K562 (cell line): ENCODE results near the gene KCNJ14. TPM values are rescaled to one million over a fixed set of nuclear protein-coding genes. Genes with fewer than 3 reads are reported as not detected.

Experiments used
- NFYB ChIP-seq: IDR thresholded peaks from 2 replicates; pipeline ENCODE4 v1.6.1; 2011; ENCODE audit warnings: mild to moderate bottlenecking, moderate library complexity; ENCODE audit not compliant: insufficient read length; ENCODE audit errors: extremely low read depth
- PTTG1 ChIP-seq: fragments of 450-650 bp; IDR thresholded peaks from 2 replicates; pipeline ENCODE4 v1.6.1; 2016; ENCODE audit warnings: low read depth, mild to moderate bottlenecking, missing genetic modification characterization, missing compliant biosample characterization
- ZZZ3 ChIP-seq: fragments of 450-650 bp; IDR thresholded peaks from 2 replicates; pipeline ENCODE4 v1.6.1; 2016; ENCODE audit warnings: antibody characterized with exemption, mild to moderate bottlenecking, moderate library complexity
- polyA plus RNA-seq, 8 experiments: library from polyadenylated mRNA; depleted of rRNA in 4 of 8; stranded (reverse) in 5 of 8; unstranded in 3 of 8; fragments of >200 nt; fragmentation: Nextera tagmentation in 2 of 8; fragmentation: Illumina TruSeq in 1 of 8; extraction: Ambion mirVana in 2 of 8; extraction: Trizol in 1 of 8; gene quantifications; 2 replicates each; pipeline versions ENCODE4 v1.2.1 to v1.2.3, GENCODE V29; 2011 to 2014; ENCODE audit warnings: inconsistent platforms in 1 of 8, missing spikeins in 1 of 8
- total RNA-seq, 7 experiments: library from RNA; depleted of rRNA in 6 of 7; stranded (reverse); fragments of >200 nt in 6 of 7; fragmentation: Illumina TruSeq in 2 of 7; extraction: Trizol in 2 of 7; gene quantifications; 2 replicates each; pipeline versions ENCODE4 v1.2.1 to v1.2.3, GENCODE V29; 2011 to 2021; ENCODE audit warnings: low replicate concordance in 1 of 7
- TF ChIP-seq, protein P1 (sequence below): fragments of 250-450 bp; sonication (Bioruptor Pico); IDR thresholded peaks from 2 replicates; pipeline ENCODE4 v1.8.0; 2022; ENCODE audit warnings: inconsistent platforms, mild to moderate bottlenecking, moderate library complexity, borderline replicate concordance

The KCNJ14 gene
- total and polyA plus RNA-seq, 9 of the 15 experiments (the other 6 are each of a cell fraction or from before 2014, with no cell fraction given) = 0.15 to 1.6 (median 0.49) TPM

DNA sequence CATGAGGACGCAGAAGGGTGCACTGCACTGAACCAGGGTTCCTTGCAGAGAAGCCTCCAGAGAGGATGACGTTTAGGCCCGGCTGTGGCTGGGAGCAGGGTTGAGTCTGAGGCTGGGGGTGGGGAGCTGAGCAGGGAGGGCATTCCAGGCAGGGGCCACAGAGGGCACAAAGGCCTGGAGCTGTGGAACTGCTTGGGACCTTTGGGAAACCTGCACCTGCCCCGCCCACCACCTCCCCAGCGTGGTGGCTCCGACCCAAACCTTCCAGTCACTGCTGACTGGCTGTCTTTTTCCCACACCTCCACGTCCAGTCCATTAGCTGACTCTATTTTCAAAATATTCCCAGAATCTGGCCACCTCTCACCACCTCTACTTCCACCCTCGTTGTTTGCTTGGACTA, 61.2 kb downstream of the KCNJ14 start (continued):
- TF ChIP-seq, protein P1, sequence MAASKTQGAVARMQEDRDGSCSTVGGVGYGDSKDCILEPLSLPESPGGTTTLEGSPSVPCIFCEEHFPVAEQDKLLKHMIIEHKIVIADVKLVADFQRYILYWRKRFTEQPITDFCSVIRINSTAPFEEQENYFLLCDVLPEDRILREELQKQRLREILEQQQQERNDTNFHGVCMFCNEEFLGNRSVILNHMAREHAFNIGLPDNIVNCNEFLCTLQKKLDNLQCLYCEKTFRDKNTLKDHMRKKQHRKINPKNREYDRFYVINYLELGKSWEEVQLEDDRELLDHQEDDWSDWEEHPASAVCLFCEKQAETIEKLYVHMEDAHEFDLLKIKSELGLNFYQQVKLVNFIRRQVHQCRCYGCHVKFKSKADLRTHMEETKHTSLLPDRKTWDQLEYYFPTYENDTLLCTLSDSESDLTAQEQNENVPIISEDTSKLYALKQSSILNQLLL (CRISPR knock-in tag) = no peak
- TF ChIP-seq NFYB = no peak
- TF ChIP-seq ZZZ3 = no peak
- TF ChIP-seq PTTG1 = no peak

Other genes starting within 250 kb of the KCNJ14 start
Only the 7 nearest of the 19 such genes appear.
- gene TMEM143, start 91.6 kb upstream of the KCNJ14 start, total RNA-seq (2014; rRNA removed) = 2.3 and 5.1 TPM in 2 replicates
- 0.96 and 1.9 TPM in 2 replicates for gene TMEM143, start 91.6 kb upstream of the KCNJ14 start, total RNA-seq (2014; rRNA removed; fragmentation: Illumina TruSeq; extraction: Trizol)
- 2.5 and 4.3 TPM in 2 replicates for gene TMEM143, start 91.6 kb upstream of the KCNJ14 start, total RNA-seq (2015; rRNA removed; fragmentation: Illumina TruSeq; extraction: Trizol)
- 7.9 and 8.8 TPM in 2 replicates for gene TMEM143, start 91.6 kb upstream of the KCNJ14 start, total RNA-seq (2021)
- gene TMEM143, start 91.6 kb upstream of the KCNJ14 start, polyA plus RNA-seq (2011; rRNA removed) = 6.6 and 12.4 TPM in 2 replicates
- gene TMEM143, start 91.6 kb upstream of the KCNJ14 start, polyA plus RNA-seq (2014; fragmentation: Illumina TruSeq; extraction: Trizol) = 4.7 and 5.0 TPM in 2 replicates
- gene TMEM143, start 91.6 kb upstream of the KCNJ14 start, polyA plus RNA-seq (2014; fragmentation: Nextera tagmentation; extraction: Ambion mirVana) = under 1 TPM; 0.66 to 0.67 TPM
- 7.2 and 7.8 TPM in 2 replicates for gene TMEM143, start 91.6 kb upstream of the KCNJ14 start, polyA plus RNA-seq (2014; rRNA removed)
- gene SYNGR4, start 91.2 kb upstream of the KCNJ14 start, total RNA-seq (2014; rRNA removed) = not detected in 2 replicates
- not detected in 2 replicates for gene SYNGR4, start 91.2 kb upstream of the KCNJ14 start, total RNA-seq (2014; rRNA removed; fragmentation: Illumina TruSeq; extraction: Trizol)
- not detected in 2 replicates for gene SYNGR4, start 91.2 kb upstream of the KCNJ14 start, total RNA-seq (2015; rRNA removed; fragmentation: Illumina TruSeq; extraction: Trizol)
- gene SYNGR4, start 91.2 kb upstream of the KCNJ14 start, total RNA-seq (2021) = not detected in 2 replicates
- gene SYNGR4, start 91.2 kb upstream of the KCNJ14 start, polyA plus RNA-seq (2011; rRNA removed) = 0.19 TPM in 1 of 2 replicates, not detected in the other
- gene SYNGR4, start 91.2 kb upstream of the KCNJ14 start, polyA plus RNA-seq (2014; fragmentation: Illumina TruSeq; extraction: Trizol) = 0.28 TPM in 1 of 2 replicates, not detected in the other
- gene SYNGR4, start 91.2 kb upstream of the KCNJ14 start, polyA plus RNA-seq (2014; fragmentation: Nextera tagmentation; extraction: Ambion mirVana) = under 1 TPM in 1 of 2 experiments, not detected in 1; 0.14 TPM
- gene SYNGR4, start 91.2 kb upstream of the KCNJ14 start, polyA plus RNA-seq (2014; rRNA removed) = 0.07 TPM in 1 of 2 replicates, not detected in the other
- gene KDELR1, start 64.0 kb upstream of the KCNJ14 start, total RNA-seq (2014; rRNA removed) = 54.2 and 66.1 TPM in 2 replicates
- gene KDELR1, start 64.0 kb upstream of the KCNJ14 start, total RNA-seq (2014; rRNA removed; fragmentation: Illumina TruSeq; extraction: Trizol) = 49.1 and 52.5 TPM in 2 replicates
- gene KDELR1, start 64.0 kb upstream of the KCNJ14 start, total RNA-seq (2015; rRNA removed; fragmentation: Illumina TruSeq; extraction: Trizol) = 58.5 and 60.6 TPM in 2 replicates
- 133 and 138 TPM in 2 replicates for gene KDELR1, start 64.0 kb upstream of the KCNJ14 start, total RNA-seq (2021)
- gene KDELR1, start 64.0 kb upstream of the KCNJ14 start, polyA plus RNA-seq (2011; rRNA removed) = 82.9 and 185 TPM in 2 replicates
- gene KDELR1, start 64.0 kb upstream of the KCNJ14 start, polyA plus RNA-seq (2014; fragmentation: Illumina TruSeq; extraction: Trizol) = 165 and 185 TPM in 2 replicates
- gene KDELR1, start 64.0 kb upstream of the KCNJ14 start, polyA plus RNA-seq (2014; fragmentation: Nextera tagmentation; extraction: Ambion mirVana) = 10 to 100 TPM in 1 of 2 experiments, 1 to 10 TPM in 1; 6.1 to 11.1 TPM
- 75.0 and 76.4 TPM in 2 replicates for gene KDELR1, start 64.0 kb upstream of the KCNJ14 start, polyA plus RNA-seq (2014; rRNA removed)
- gene GRIN2D, start 61.9 kb upstream of the KCNJ14 start, total RNA-seq (2014; rRNA removed) = 4.7 and 5.3 TPM in 2 replicates
- 0.86 and 0.98 TPM in 2 replicates for gene GRIN2D, start 61.9 kb upstream of the KCNJ14 start, total RNA-seq (2014; rRNA removed; fragmentation: Illumina TruSeq; extraction: Trizol)
- gene GRIN2D, start 61.9 kb upstream of the KCNJ14 start, total RNA-seq (2015; rRNA removed; fragmentation: Illumina TruSeq; extraction: Trizol) = 1.8 and 2.7 TPM in 2 replicates
- 24.7 and 31.5 TPM in 2 replicates for gene GRIN2D, start 61.9 kb upstream of the KCNJ14 start, total RNA-seq (2021)
- 0.95 and 2.5 TPM in 2 replicates for gene GRIN2D, start 61.9 kb upstream of the KCNJ14 start, polyA plus RNA-seq (2011; rRNA removed)
- 7.5 and 12.0 TPM in 2 replicates for gene GRIN2D, start 61.9 kb upstream of the KCNJ14 start, polyA plus RNA-seq (2014; fragmentation: Illumina TruSeq; extraction: Trizol)
- under 1 TPM; 0.32 to 0.55 TPM for gene GRIN2D, start 61.9 kb upstream of the KCNJ14 start, polyA plus RNA-seq (2014; fragmentation: Nextera tagmentation; extraction: Ambion mirVana)
- 5.3 and 5.6 TPM in 2 replicates for gene GRIN2D, start 61.9 kb upstream of the KCNJ14 start, polyA plus RNA-seq (2014; rRNA removed)
- gene GRWD1, start 9.6 kb upstream of the KCNJ14 start, total RNA-seq (2014; rRNA removed) = 44.0 and 48.7 TPM in 2 replicates
- 20.4 and 21.2 TPM in 2 replicates for gene GRWD1, start 9.6 kb upstream of the KCNJ14 start, total RNA-seq (2014; rRNA removed; fragmentation: Illumina TruSeq; extraction: Trizol)
- 47.2 and 50.6 TPM in 2 replicates for gene GRWD1, start 9.6 kb upstream of the KCNJ14 start, total RNA-seq (2015; rRNA removed; fragmentation: Illumina TruSeq; extraction: Trizol)
- 87.2 and 88.2 TPM in 2 replicates for gene GRWD1, start 9.6 kb upstream of the KCNJ14 start, total RNA-seq (2021)
- 22.2 and 22.4 TPM in 2 replicates for gene GRWD1, start 9.6 kb upstream of the KCNJ14 start, polyA plus RNA-seq (2011; rRNA removed)
- gene GRWD1, start 9.6 kb upstream of the KCNJ14 start, polyA plus RNA-seq (2014; fragmentation: Illumina TruSeq; extraction: Trizol) = 24.5 and 44.3 TPM in 2 replicates
- gene GRWD1, start 9.6 kb upstream of the KCNJ14 start, polyA plus RNA-seq (2014; fragmentation: Nextera tagmentation; extraction: Ambion mirVana) = 1 to 10 TPM; 1.5 to 2.6 TPM
- 51.4 and 55.4 TPM in 2 replicates for gene GRWD1, start 9.6 kb upstream of the KCNJ14 start, polyA plus RNA-seq (2014; rRNA removed)
- gene CYTH2, start 13.8 kb downstream of the KCNJ14 start, total RNA-seq (2014; rRNA removed) = 31.8 and 34.9 TPM in 2 replicates
- gene CYTH2, start 13.8 kb downstream of the KCNJ14 start, total RNA-seq (2014; rRNA removed; fragmentation: Illumina TruSeq; extraction: Trizol) = 14.7 and 15.9 TPM in 2 replicates
- gene CYTH2, start 13.8 kb downstream of the KCNJ14 start, total RNA-seq (2015; rRNA removed; fragmentation: Illumina TruSeq; extraction: Trizol) = 19.3 and 20.3 TPM in 2 replicates
- gene CYTH2, start 13.8 kb downstream of the KCNJ14 start, total RNA-seq (2021) = 37.8 and 43.8 TPM in 2 replicates
- gene CYTH2, start 13.8 kb downstream of the KCNJ14 start, polyA plus RNA-seq (2011; rRNA removed) = 23.8 and 34.3 TPM in 2 replicates
- gene CYTH2, start 13.8 kb downstream of the KCNJ14 start, polyA plus RNA-seq (2014; fragmentation: Illumina TruSeq; extraction: Trizol) = 31.5 and 33.7 TPM in 2 replicates
- 1 to 10 TPM; 1.8 to 4.0 TPM for gene CYTH2, start 13.8 kb downstream of the KCNJ14 start, polyA plus RNA-seq (2014; fragmentation: Nextera tagmentation; extraction: Ambion mirVana)
- gene CYTH2, start 13.8 kb downstream of the KCNJ14 start, polyA plus RNA-seq (2014; rRNA removed) = 38.1 and 45.2 TPM in 2 replicates
- gene LMTK3, start 56.3 kb downstream of the KCNJ14 start, total RNA-seq (2014; rRNA removed) = 4.9 and 5.1 TPM in 2 replicates
- 0.45 and 0.76 TPM in 2 replicates for gene LMTK3, start 56.3 kb downstream of the KCNJ14 start, total RNA-seq (2014; rRNA removed; fragmentation: Illumina TruSeq; extraction: Trizol)
- gene LMTK3, start 56.3 kb downstream of the KCNJ14 start, total RNA-seq (2015; rRNA removed; fragmentation: Illumina TruSeq; extraction: Trizol) = 2.0 and 2.5 TPM in 2 replicates
- gene LMTK3, start 56.3 kb downstream of the KCNJ14 start, total RNA-seq (2021) = 10.2 and 12.3 TPM in 2 replicates
- 0.35 and 0.66 TPM in 2 replicates for gene LMTK3, start 56.3 kb downstream of the KCNJ14 start, polyA plus RNA-seq (2011; rRNA removed)
- 1.1 and 2.1 TPM in 2 replicates for gene LMTK3, start 56.3 kb downstream of the KCNJ14 start, polyA plus RNA-seq (2014; fragmentation: Illumina TruSeq; extraction: Trizol)
- not detected for gene LMTK3, start 56.3 kb downstream of the KCNJ14 start, polyA plus RNA-seq (2014; fragmentation: Nextera tagmentation; extraction: Ambion mirVana)
- 2.8 and 3.3 TPM in 2 replicates for gene LMTK3, start 56.3 kb downstream of the KCNJ14 start, polyA plus RNA-seq (2014; rRNA removed)